Measurements from ENCODE around the gene GSAP. TPM values are rescaled to one million over a fixed set of nuclear protein-coding genes. Genes with fewer than 3 reads are reported as not detected.

The GSAP gene
- total and polyA plus RNA-seq, 9 of the 15 experiments (the other 6 are each of a cell fraction or from before 2014, with no cell fraction given): 0.13 TPM; not detected in 8

DNA sequence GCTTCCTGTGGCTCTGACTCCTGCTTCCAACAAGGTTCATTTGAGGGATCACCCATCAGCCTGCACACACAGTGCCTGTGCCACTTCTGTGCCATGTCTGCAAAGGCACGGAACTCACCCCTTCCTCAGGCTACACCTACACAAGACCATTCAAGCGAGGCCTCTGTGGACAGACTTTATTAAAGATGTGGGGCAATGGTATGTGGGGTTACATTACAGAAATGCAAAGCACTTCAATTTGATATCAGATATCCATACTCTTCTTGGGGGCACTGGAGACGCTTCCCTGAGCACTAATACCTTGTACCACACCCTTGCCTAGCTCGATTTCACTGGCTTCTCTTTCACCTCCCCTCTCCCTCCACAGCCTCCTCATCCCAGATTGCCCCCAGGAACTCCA, 132.1 kb downstream of the GSAP start (continued):
- TF ChIP-seq, protein P1, sequence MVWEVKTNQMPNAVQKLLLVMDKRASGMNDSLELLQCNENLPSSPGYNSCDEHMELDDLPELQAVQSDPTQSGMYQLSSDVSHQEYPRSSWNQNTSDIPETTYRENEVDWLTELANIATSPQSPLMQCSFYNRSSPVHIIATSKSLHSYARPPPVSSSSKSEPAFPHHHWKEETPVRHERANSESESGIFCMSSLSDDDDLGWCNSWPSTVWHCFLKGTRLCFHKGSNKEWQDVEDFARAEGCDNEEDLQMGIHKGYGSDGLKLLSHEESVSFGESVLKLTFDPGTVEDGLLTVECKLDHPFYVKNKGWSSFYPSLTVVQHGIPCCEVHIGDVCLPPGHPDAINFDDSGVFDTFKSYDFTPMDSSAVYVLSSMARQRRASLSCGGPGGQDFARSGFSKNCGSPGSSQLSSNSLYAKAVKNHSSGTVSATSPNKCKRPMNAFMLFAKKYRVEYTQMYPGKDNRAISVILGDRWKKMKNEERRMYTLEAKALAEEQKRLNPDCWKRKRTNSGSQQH (CRISPR knock-in tag; IDR thresholded peaks at IDR 0.05): no peak
- TF ChIP-seq LARP7 (IDR thresholded peaks at IDR 0.05) (no peak), HDAC2 (IDR thresholded peaks at IDR 0.05) (no peak)
- TF ChIP-seq, protein P2, sequence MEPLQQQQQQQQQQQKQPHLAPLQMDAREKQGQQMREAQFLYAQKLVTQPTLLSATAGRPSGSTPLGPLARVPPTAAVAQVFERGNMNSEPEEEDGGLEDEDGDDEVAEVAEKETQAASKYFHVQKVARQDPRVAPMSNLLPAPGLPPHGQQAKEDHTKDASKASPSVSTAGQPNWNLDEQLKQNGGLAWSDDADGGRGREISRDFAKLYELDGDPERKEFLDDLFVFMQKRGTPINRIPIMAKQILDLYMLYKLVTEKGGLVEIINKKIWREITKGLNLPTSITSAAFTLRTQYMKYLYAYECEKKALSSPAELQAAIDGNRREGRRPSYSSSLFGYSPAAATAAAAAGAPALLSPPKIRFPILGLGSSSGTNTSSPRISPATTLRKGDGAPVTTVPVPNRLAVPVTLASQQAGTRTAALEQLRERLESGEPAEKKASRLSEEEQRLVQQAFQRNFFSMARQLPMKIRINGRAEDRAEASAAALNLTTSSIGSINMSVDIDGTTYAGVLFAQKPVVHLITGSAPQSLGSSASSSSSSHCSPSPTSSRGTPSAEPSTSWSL (CRISPR knock-in tag; IDR thresholded peaks at IDR 0.05; ENCODE audit: borderline replicate concordance): no peak

DNA sequence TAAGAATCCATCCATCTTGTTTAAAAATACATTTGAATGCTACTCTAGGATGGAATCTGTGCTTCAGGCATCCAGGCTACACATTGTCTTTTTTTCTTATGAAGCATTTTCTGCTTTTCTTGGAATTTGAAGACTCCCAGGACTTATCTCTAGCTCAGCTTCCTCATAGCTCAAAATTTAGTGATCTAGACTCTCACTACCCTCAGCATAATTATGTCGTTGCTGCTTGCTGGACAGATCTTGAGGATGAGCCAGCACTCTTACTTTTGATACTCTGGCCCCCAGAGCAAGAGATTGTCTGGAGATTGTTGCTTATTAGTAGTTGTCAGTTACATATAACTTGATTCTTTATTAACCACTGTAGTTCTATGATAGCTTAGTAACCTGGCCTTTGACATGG, 133.3 kb downstream of the GSAP start:
- ATAC-seq (no peak), FAIRE-seq (no peak), DNase-seq (ENCODE audit: extremely low read depth in 1 of 4, low spot score in 3 of 4) (no peak)
- no TSS peak for BruUV-seq (replicated peaks)
- 0% methylated on average over 1 of the region's 1 CpG for WGBS (ENCODE audit: insufficient coverage, low coverage, missing lambda C conversion rate)
- Histone ChIP-seq H3K4me1 (replicated peaks in 1 of 2; ENCODE audit: control insufficient read depth in 2 of 2, insufficient read depth in 2 of 2, low read length in 2 of 2) (no peaks in the 10 kb centered on the region), H3K36me3 (ENCODE audit: control insufficient read depth, insufficient read depth, low read length) (no peaks in the 10 kb centered on the region), H3K79me2 (ENCODE audit: control insufficient read depth, insufficient read depth, low read length) (no peaks in the 10 kb centered on the region), H3K27me3 (ENCODE audit: control insufficient read depth in 2 of 2, insufficient read depth in 2 of 2, low read length in 2 of 2) (peaks cover 0 to 5% of the 10 kb centered on the region in 2 experiments; a peak in 1 of 5 replicates), H3K4me3 (no peak overlapping the region), H3K9me3 (replicated peaks; ENCODE audit: control insufficient read depth, insufficient read depth, low read depth, low read length) (no peaks in the 10 kb centered on the region), H2AFZ (ENCODE audit: low read depth, low read length) (no peak overlapping the region), H4K20me1 (replicated peaks; ENCODE audit: control insufficient read depth, insufficient read depth, low read length) (no peaks in the 10 kb centered on the region), H3K27ac (ENCODE audit: extremely low read depth, low read depth, low read length) (no peak overlapping the region), H3K9ac (ENCODE audit: insufficient read depth in 1 of 2, low read depth in 2 of 2, low read length in 2 of 2) (no peak overlapping the region), H3K4me2 (ENCODE audit: insufficient read depth, low read length) (no peak overlapping the region), H3K9me1 (ENCODE audit: control insufficient read depth, insufficient read depth, low read length) (no peaks in the 10 kb centered on the region)
- peak; percentile 40; the same call in 1 of the 2 replicates for TF ChIP-seq ELF2 (CRISPR knock-in tag; IDR thresholded peaks at IDR 0.05)
- TF ChIP-seq ZNF695 (CRISPR knock-in tag; IDR thresholded peaks at IDR 0.05): no peak
- in situ Hi-C loops (cut with MboI): no loop called here
- intact Hi-C loops (cut with micrococcal nuclease): no loop called here
- POLR2A ChIA-PET: interaction anchor here (0.6 to 0.8 kb wide), 2 partner anchors 33 to 879 kb away, joined by 4 read pairs; no protein-coding TSS in a partner anchor
- CTCF ChIA-PET (ENCODE audit: low intra/inter-chr PET ratio): no interaction called here
